Effector CD8-positive, alpha-beta T cell (primary cell): ENCODE results near the gene MPHOSPH9.

ENCODE experiments used
- DNase-seq: peaks from one replicate; lab custom pipeline; 2025; lab: John Stamatoyannopoulos, UW

MPHOSPH9 gene

DNA sequence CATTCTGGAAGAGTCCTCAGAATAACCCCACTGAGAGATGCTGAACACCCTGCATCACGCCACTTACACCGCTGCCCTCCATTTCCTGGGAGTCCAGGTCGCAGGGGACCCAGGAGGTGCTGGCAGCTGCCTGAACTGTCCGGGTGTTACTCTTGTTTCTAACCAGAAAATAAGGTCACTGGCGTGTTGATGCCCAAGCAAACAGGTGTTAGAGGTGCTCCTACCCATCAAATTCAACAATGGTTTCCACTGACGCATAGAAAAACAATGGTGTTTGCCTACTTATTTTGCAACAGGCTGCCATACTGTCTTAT, 105.8 kb downstream of the MPHOSPH9 start:
- no peak for DNase-seq

DNA sequence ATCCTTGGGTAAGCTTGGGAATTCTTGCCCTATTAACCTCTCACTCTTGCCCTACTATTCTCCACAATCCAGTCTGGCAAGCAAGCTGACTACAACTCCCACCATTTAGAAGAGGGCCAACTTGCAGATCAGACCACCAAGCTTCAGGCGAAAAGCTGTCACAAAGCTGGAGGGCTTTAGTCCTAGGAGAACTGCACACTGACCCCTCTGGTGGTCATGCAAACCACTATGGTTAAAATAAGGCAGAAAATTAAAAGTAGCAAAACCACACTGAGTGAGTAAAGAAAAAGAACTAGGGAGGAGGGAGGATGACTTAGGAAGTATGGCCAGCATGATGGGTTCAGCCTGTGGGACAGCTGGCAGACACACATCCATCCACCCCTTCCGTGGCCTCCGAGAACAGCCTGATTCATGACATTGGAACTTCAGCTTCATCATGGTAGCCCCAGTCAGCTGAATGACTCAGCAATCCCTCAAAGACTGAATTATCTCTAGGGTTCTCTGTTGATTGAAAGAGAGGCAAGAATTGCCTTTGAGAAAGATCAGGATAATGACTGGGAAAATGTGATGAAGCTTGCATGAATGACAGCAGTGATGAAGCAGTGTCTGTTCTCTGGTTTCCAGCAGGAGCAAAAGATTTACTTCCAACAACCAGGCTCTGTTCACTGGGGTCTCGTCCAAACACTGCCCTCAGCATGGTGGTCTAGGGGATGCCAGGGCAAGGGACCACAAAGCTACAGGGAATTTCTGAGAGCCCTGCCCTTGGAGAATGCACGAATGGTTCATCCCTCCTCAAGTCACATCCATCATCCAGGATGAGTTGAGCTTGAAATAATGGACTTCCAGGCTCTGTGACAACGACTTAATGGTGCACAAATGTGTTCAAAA, 106.4 kb downstream of the MPHOSPH9 start:
- no peak for DNase-seq

DNA sequence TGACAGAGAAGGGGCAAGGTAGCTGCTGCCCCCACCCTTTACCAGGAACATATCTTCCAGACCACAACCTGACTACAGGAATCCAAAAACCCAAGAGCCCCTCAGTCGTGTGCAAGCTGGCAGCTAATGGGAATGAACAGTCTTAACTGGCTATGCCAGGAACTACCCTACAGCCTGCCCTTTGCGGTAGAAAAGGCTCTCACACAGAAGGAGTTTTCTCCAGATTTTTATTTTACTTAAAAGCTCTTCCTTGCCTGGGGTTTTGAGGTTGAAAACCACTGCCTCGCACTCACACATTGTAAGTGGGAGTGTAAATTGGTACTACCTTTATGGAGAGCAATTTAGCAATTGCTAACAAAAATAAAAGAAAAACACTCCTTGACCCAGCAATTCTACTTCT, 110.3 kb downstream of the MPHOSPH9 start:
- DNase-seq = no peak

DNA sequence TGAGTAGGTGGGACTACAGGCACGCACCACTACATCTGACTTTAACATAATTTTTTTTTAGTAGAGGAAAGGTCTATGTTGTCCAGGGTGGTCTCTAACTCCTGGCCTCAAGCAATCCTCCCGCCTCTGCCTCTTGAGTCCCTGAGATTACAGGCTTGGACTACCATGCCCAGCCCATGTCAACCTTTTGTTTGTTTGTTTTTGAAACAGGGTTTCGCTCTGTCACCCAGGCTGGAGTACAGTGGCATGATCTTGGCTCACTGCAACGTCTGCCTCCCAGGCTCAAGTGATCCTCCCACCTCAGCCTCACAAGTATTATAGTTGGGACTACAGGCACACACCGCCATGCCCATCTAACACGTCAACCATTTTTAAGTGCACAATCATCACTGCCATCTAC, 111.3 kb downstream of the MPHOSPH9 start:
- DNase-seq = no peak

GRCh38 chr12:123120452-123121166, 112.3 kb downstream of the MPHOSPH9 start:
- DNase-seq = no peak

DNA sequence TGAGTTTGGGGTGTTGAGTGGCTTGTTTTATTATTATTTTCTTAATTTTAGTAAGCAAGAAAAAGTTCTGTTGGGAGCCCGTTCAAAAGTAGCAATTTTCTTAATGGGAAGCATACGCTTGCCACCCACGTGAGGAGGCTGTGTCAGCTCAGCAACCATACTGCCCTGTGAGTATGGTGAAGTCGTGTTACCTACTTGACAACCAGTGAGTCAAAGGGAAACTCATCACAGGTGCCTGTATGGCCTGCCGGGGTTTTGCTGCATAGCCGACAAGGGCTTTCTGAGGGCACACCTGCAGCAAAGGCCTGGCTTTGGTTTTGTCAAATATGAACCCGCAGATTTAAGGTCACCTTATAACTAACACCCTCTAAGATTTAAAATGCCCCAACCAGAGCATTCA, 113.1 kb downstream of the MPHOSPH9 start:
- no peak for DNase-seq

DNA sequence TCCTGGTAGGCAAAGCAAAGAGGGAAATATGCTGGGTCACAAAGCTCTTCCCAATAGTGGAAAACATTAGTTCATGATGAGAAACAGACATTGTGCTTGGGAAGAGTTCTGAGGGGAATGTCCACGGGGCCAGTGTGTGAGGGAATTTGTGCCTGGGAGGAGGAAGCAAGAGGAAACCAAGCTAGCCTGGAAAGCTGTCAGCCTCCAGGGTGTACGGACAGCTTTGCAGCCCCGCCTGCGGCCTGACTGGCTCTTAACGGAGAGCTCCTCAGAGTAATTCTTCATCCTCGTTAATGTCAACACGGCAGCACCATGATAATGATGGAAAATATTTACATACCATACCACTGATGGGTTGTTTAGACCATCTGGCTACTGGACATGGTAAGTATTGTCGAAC, 114.4 kb downstream of the MPHOSPH9 start:
- no peak for DNase-seq

DNA sequence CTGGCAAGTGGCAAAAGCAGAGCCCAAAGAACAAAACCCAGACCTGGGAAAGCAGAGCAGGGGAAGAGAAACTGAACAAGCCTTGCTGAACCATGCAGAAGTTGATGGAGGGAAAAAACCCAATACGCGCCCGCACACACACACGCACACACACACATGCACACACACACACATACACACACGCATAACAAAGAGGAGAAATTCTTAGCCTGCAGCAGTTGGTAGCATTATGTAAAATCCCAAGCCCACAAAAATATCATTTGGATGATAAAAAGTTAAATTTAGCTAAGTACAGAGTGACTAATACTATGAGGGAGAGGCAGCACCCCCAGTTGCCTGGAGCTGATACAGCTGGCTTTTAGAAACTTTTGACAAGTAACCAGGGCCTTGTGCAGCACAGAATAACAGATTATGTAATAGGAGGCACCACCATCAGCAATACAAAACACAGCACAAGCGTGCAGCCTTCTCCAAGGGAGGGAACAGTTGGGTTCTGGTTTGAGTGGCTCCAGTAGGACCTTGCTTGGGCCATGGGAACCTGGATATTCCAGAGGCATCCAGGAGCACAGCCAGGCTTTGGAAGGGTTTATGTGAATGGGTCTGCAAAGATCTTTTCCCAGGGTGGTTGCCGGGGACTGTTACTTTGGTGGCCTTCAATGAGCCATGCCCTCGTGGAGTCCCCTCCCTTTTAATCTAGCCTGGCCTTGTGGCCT, 117.4 kb downstream of the MPHOSPH9 start:
- no peak for DNase-seq

DNA sequence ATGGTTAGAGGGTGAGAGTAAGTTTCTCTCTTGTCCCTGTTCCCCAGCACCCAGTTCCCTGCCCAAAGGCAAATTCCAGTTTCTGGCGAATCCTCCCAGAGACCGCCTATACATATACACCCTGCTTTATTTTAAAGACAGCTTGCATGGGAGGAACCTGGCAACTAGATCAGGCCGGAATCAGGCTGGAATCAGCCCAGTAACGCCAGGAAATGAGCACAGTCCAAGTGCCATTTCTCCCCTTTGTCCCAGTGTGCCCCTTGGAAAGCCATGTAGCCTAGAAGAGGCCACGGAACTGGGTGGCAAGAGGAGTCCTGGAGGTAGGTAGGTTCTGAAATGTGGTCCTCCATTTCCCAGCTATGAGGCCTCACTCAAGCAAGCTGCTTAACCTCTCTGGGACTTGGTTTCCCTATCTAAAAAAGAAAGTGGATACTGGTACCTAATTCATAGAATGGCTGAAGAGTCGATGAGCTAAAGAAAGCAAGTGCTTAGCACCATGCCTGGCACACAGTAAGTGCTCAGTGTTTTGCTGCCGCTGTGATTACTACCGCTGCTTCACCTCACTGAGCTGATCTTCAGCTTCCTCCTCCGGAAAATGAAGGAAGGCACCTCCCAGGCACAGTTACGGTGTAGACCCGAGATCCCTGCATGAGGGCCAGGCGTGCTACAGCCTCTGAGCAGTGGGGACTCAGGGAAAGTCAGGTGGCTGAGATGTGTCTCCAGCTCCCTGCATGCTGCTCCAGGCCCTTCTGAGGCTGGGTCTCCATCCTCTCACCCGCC, 118.4 kb downstream of the MPHOSPH9 start:
- DNase-seq = no peak

GRCh38 chr12:123113026-123113425, 119.9 kb downstream of the MPHOSPH9 start:
- no peak for DNase-seq

GRCh38 chr12:123111498-123112165, 121.3 kb downstream of the MPHOSPH9 start:
- DNase-seq = no peak

DNA sequence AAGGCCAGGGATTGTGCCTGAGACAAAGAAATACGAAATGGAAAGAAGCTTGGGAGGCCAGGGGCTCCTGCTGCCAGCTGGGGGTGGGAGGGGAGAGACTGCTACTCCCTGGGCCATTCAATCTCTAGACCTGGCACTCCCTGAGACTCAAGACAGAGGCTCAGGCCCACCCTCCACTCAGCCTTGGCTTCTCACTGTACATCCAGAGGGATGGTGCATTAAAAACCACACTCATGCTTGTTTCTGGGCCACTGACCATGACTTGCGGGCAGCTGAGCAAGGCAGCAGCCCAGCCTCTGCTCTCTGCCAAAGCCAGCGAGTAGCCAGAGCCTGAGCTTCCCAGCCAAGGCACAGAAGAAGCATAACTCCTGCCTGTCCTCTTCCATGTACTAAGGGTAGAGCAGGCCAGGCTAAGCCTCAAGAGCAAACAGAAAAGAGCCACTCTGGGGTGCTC, 123.6 kb downstream of the MPHOSPH9 start:
- no peak for DNase-seq

DNA sequence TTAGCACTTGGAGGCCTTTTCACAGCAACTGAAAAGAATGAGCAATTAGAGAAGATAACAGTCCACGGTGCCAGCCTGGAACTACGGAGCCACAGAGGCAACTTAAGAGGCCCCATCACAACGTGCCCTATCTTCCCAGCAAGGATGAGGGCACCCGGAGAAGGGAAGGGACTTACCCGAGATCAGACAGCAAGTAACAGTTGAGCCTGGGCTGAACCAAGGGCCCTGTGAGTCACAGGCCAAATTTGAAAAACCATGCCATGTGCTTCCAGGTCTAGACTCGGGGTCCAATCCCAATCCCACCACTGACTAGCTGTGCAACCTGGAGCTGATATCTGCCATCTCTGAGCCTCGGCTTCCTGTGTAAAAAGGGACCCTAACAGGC, 124.3 kb downstream of the MPHOSPH9 start:
- no peak for DNase-seq

GRCh38 chr12:123107926-123108681, 124.8 kb downstream of the MPHOSPH9 start:
- DNase-seq = no peak

GRCh38 chr12:123106640-123107359, 126.1 kb downstream of the MPHOSPH9 start:
- DNase-seq = peak; percentile 8

GRCh38 chr12:123105211-123105826, 127.6 kb downstream of the MPHOSPH9 start:
- no peak for DNase-seq

- DNase-seq = no peak
These were observed 128.1 kb downstream of the MPHOSPH9 start for GRCh38 chr12:123104809-123105208.
